ENCODE results near the gene COPS9. TPM values are rescaled to one million over a fixed set of nuclear protein-coding genes. Genes with fewer than 3 reads are reported as not detected.
A peak's percentile ranks its signal among the peaks of the same experiment; 100 is the strongest.

The COPS9 gene
- total RNA-seq, 4 donors from 2014 or later = 13.1 to 124 (median 72.1) TPM

DNA sequence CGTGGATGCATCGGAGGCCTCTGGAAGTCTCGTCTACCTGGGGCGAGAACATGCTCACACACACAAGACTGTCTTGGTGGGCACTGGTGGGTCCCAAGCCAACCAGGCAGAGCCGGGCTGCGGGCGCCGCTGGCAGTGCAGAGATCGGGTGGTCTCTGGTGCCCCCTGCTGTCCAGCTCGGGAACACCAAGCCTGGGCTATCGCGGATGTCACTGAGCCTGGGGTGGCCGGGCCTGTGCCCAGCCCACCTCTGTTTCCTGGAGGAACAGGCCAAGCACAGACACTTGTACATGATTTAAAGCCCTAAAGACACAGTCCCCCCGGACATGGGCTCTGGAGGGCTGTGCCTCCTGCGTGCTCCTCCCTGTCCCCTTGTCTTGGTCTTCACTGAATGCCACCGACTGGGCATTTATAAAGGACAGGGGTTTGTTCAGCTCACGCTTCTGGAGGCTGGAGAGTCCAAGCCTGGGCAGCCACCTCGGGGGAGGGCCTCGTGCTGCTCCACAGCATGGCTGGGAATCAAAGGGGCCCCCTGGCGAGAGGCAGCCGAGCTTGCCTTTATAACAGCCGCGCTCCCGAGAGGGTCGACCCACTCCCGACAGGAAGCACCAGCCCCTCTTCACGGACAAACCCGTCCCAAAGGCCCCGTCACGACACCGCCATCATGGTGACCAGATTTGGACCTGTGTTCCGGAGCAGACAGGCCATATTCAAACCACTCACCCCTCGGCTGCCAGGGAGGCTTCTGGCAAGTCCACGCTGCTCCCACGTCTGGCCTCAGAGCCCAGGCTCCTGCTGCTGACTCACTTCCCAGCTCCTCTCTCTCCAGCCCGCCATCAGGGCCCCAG, 7.9 kb upstream of the COPS9 start:
- no peaks in the 10 kb centered on the region for H3K27me3 ChIP-seq

DNA sequence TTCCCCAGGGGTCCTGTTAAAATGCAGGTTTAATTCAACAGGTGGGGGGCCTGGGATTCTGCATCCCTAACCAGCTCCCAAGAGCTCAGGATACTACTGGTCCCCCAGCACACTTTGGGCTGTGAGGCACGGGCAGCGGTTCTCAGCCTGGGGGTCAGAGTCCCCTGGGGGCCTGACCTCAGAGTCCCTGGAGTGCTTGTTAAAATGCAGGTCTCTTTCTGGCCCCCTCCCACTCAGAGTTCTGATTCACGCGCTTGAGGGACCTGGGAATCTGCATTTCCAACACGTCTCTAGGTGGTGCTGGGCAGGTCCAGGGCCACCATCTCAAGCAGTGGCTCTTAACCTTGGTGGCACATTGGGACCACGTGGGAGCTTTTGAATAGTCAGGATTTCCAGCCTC, 7.2 kb upstream of the COPS9 start:
- Histone ChIP-seq H3K36me3 (no peaks in the 10 kb centered on the region), H3K4me1 (peaks cover 0 to 3% (median 0%) of the 10 kb centered on the region in 4 donors), H3K9me3 (no peaks in the 10 kb centered on the region), H3K4me3 (no peak overlapping the region), H3K27me3 (no peaks in the 10 kb centered on the region), H3K27ac (no peak overlapping the region)
- no peak for DNase-seq
- in situ Hi-C loops (cut with MboI; ENCODE audit: low pct_ligation_motif_present in 1 of 4, low pct_unique_long_range_greater_than_20kb in 1 of 4, low sequenced_read_pairs in 3 of 4) = loop anchor here in 1 of 4 donors (5.0 kb wide), 1 partner anchor 86 kb away; no protein-coding TSS in a partner anchor
- 63% methylated on average over 6 of the region's 6 CpGs; no CpG with 5 or more reads in 1 of the 2 donors for WGBS, 2 donors (ENCODE audit: low coverage in 1 of 2)
- no peak for TF ChIP-seq EP300 (IDR thresholded peaks at IDR 0.05; ENCODE audit: low read depth)
- no peak for TF ChIP-seq POLR2AphosphoS5 (IDR thresholded peaks at IDR 0.05)
- no peak for TF ChIP-seq POLR2A (IDR thresholded peaks at IDR 0.05)
- TF ChIP-seq, protein P1, sequence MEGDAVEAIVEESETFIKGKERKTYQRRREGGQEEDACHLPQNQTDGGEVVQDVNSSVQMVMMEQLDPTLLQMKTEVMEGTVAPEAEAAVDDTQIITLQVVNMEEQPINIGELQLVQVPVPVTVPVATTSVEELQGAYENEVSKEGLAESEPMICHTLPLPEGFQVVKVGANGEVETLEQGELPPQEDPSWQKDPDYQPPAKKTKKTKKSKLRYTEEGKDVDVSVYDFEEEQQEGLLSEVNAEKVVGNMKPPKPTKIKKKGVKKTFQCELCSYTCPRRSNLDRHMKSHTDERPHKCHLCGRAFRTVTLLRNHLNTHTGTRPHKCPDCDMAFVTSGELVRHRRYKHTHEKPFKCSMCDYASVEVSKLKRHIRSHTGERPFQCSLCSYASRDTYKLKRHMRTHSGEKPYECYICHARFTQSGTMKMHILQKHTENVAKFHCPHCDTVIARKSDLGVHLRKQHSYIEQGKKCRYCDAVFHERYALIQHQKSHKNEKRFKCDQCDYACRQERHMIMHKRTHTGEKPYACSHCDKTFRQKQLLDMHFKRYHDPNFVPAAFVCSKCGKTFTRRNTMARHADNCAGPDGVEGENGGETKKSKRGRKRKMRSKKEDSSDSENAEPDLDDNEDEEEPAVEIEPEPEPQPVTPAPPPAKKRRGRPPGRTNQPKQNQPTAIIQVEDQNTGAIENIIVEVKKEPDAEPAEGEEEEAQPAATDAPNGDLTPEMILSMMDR (IDR thresholded peaks at IDR 0.05) = no peak
- intact Hi-C loops (cut with DNase I; ENCODE audit: low total_unique reads) = loop anchor here (5.0 to 10.0 kb wide), 2 partner anchors 81 to 1108 kb away; no protein-coding TSS in a partner anchor

More for the DNA sequence above, 7.9 kb upstream of the COPS9 start:
- Histone ChIP-seq H3K36me3 (no peaks in the 10 kb centered on the region), H3K4me1 (peaks cover 0 to 3% (median 0%) of the 10 kb centered on the region in 4 donors), H3K27ac (no peak overlapping the region), H3K4me3 (no peak overlapping the region), H3K9me3 (no peaks in the 10 kb centered on the region)
- peak; percentile 77 for DNase-seq
- intact Hi-C loops (cut with DNase I; ENCODE audit: low total_unique reads) = loop anchor here (5.0 to 10.0 kb wide), 2 partner anchors 82 to 1109 kb away; no protein-coding TSS in a partner anchor
- in situ Hi-C loops (cut with MboI; ENCODE audit: low pct_ligation_motif_present in 1 of 4, low pct_unique_long_range_greater_than_20kb in 1 of 4, low sequenced_read_pairs in 3 of 4) = loop anchor here in 1 of 4 donors (5.0 kb wide), 1 partner anchor 87 kb away; no protein-coding TSS in a partner anchor
- WGBS, 2 donors (ENCODE audit: low coverage in 1 of 2) = 48% methylated on average over 28 of the region's 36 CpGs; no CpG with 5 or more reads in 1 of the 2 donors
- TF ChIP-seq, protein P1 (IDR thresholded peaks at IDR 0.05) = peak; percentile 88 to 96 (median 93)
- TF ChIP-seq POLR2AphosphoS5 (IDR thresholded peaks at IDR 0.05) = no peak

DNA sequence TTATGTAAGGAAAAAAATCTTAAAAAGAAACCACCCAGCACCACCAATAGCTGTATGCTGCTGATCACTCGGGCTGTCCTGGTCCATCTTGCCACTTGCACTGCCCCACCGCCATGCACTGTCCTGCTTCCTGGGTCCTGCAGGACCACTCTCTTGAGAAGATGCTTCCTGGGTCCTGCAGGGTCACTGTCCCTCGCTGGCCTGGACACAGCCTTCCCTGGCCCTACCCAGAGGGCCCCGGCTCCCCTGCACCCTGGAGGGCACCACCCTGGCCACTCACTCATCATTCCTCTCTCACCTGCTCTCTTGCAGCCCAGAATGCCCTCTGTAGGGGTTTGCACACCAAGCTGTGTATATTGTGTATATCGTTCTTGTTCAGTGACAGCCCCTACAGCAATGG, 6.8 kb upstream of the COPS9 start:
- Histone ChIP-seq H3K27me3 (no peaks in the 10 kb centered on the region), H3K9me3 (no peaks in the 10 kb centered on the region), H3K4me3 (no peak overlapping the region), H3K27ac (no peak overlapping the region), H3K4me1 (peaks cover 0 to 3% (median 0%) of the 10 kb centered on the region in 4 donors), H3K36me3 (no peaks in the 10 kb centered on the region)
- no peak for DNase-seq
- TF ChIP-seq POLR2A (IDR thresholded peaks at IDR 0.05) (no peak), EP300 (IDR thresholded peaks at IDR 0.05; ENCODE audit: low read depth) (no peak), POLR2AphosphoS5 (IDR thresholded peaks at IDR 0.05) (no peak)
- TF ChIP-seq, protein P1 (IDR thresholded peaks at IDR 0.05) = no peak
- in situ Hi-C loops (cut with MboI; ENCODE audit: low pct_ligation_motif_present in 1 of 4, low pct_unique_long_range_greater_than_20kb in 1 of 4, low sequenced_read_pairs in 3 of 4) = loop anchor here in 1 of 4 donors (5.0 kb wide), 1 partner anchor 86 kb away; no protein-coding TSS in a partner anchor
- intact Hi-C loops (cut with DNase I; ENCODE audit: low total_unique reads) = loop anchor here (5.0 to 10.0 kb wide), 2 partner anchors 81 to 1108 kb away; no protein-coding TSS in a partner anchor
- 87 to 100% methylated on average over 1 to 5 of the region's 5 CpGs for WGBS, 2 donors (ENCODE audit: low coverage in 1 of 2)

DNA sequence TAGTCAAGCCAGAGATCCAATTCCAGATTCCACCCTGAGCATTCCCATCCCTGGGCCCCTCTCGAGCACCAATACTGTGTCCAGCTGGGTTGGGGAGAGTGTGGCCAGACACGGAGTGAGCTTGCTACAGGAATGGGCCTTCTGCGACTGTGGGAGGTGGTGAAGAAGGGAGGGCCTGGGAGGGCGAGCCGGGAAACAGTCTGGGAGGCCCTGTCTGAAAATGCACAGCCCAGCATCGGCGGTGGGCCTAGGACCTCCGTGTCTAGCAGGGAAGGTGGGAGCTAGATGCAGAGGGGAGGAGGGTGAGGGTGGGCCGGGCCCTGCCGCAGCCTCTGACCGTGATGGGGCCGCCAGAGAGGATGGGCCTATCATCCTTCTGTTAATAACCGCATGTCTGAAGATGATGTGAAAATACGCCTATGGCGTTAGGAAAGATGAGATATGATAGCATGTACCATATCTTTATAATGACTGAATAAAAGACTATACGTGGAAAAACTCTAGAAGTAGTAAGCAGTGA, 6.2 kb upstream of the COPS9 start:
- Histone ChIP-seq H3K27ac (no peak overlapping the region), H3K4me3 (no peak overlapping the region), H3K9me3 (no peaks in the 10 kb centered on the region), H3K27me3 (no peaks in the 10 kb centered on the region), H3K36me3 (no peaks in the 10 kb centered on the region), H3K4me1 (peaks cover 0 to 3% (median 0%) of the 10 kb centered on the region in 4 donors)
- no peak for TF ChIP-seq EP300 (IDR thresholded peaks at IDR 0.05; ENCODE audit: low read depth)
- WGBS, 2 donors (ENCODE audit: low coverage in 1 of 2) = 82% methylated on average over 9 to 16 of the region's 16 CpGs
- in situ Hi-C loops (cut with MboI; ENCODE audit: low pct_ligation_motif_present in 1 of 4, low pct_unique_long_range_greater_than_20kb in 1 of 4, low sequenced_read_pairs in 3 of 4) = loop anchor here in 1 of 4 donors (5.0 kb wide), 1 partner anchor 85 kb away; no protein-coding TSS in a partner anchor
- intact Hi-C loops (cut with DNase I; ENCODE audit: low total_unique reads) = loop anchor here (5.0 to 10.0 kb wide), 2 partner anchors 80 to 1108 kb away; no protein-coding TSS in a partner anchor
- no peak for DNase-seq

Data from transverse colon (tissue), 4 donors.